Adrenal gland (tissue), 5 donors: ENCODE data around the gene RBM26.

Experiments
- CTCF ChIP-seq, 6 experiments: fragments of 450-650 bp in 4 of 6; fragments of 200-600 bp in 2 of 6; sonication (generic) in 1 of 6; IDR thresholded peaks; 1 replicate in 5 of 6; 2 replicates in 1 of 6; pipeline versions ENCODE4 v1.5.1 to v1.8.0; 2016 to 2021; ENCODE audit warnings: antibody characterized with exemption in 6 of 6, mild to moderate bottlenecking in 2 of 6, moderate library complexity in 1 of 6
- POLR2A ChIP-seq, 2 donors: fragments of 450-650 bp; IDR thresholded peaks; one replicate each; pipeline ENCODE4 v1.6.1; 2017; ENCODE audit warnings: antibody characterized with exemption in 2 of 2, mild to moderate bottlenecking in 2 of 2, moderate library complexity in 1 of 2
- donor health status: DM: no; HTN: no; CAD: no.

GRCh38 chr13:79273045-79273444, 133.0 kb downstream of the RBM26 start:
- TF ChIP-seq CTCF (IDR thresholded peaks at IDR 0.05) (no peak), POLR2A (IDR thresholded peaks at IDR 0.05) (no peak)
